Measurements from ENCODE around the gene NOTCH3.

Gene NOTCH3

DNA sequence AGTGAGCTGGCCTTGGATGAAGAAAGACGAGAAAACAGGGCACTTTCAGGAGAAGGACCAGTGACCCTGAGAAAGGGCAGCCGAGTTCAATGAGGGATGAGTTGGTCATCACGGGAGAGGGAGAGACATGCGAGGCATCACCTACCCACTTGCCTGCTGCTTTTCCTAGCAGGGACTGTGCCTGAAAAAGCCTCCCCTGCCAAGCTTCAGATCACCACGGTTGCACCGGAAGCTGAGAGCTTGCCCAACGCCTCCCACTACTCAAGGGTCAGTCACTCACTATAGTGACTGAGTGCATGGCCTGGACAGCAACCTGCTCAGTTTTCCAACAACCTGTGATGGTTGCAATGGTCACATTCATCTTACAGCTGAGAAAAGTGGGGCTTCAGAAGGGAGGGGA lies 44.0 kb upstream of the NOTCH3 start:
- TF ChIP-seq, protein P1, sequence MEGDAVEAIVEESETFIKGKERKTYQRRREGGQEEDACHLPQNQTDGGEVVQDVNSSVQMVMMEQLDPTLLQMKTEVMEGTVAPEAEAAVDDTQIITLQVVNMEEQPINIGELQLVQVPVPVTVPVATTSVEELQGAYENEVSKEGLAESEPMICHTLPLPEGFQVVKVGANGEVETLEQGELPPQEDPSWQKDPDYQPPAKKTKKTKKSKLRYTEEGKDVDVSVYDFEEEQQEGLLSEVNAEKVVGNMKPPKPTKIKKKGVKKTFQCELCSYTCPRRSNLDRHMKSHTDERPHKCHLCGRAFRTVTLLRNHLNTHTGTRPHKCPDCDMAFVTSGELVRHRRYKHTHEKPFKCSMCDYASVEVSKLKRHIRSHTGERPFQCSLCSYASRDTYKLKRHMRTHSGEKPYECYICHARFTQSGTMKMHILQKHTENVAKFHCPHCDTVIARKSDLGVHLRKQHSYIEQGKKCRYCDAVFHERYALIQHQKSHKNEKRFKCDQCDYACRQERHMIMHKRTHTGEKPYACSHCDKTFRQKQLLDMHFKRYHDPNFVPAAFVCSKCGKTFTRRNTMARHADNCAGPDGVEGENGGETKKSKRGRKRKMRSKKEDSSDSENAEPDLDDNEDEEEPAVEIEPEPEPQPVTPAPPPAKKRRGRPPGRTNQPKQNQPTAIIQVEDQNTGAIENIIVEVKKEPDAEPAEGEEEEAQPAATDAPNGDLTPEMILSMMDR (IDR thresholded peaks at IDR 0.05; ENCODE audit: low read length), result no peak
- no peak for TF ChIP-seq EZH2 (IDR thresholded peaks at IDR 0.05; ENCODE audit: borderline replicate concordance, low read length)
- Histone ChIP-seq H3K79me2 (ENCODE audit: insufficient read depth, low read length) (no peaks in the 10 kb centered on the region), H3K4me3 (ENCODE audit: low read depth, low read length, poor library complexity, severe bottlenecking) (no peak overlapping the region), H3F3A (ENCODE audit: insufficient read depth, low read length) (no peaks in the 10 kb centered on the region), H3K9me2 (ENCODE audit: low read depth, low read length) (no peaks in the 10 kb centered on the region), H3K4me2 (ENCODE audit: low read length) (no peak overlapping the region), H4K20me1 (ENCODE audit: insufficient read depth, low read length) (no peaks in the 10 kb centered on the region), H3K27ac (ENCODE audit: low read depth, low read length, poor library complexity, severe bottlenecking) (no peak overlapping the region), H3K9me3 (ENCODE audit: low read length) (no peaks in the 10 kb centered on the region), H3K27me3 (ENCODE audit: insufficient read depth, low read length) (no peaks in the 10 kb centered on the region), H3K9ac (ENCODE audit: low read length) (no peak overlapping the region), H3K36me3 (ENCODE audit: insufficient read depth, low read length) (peaks cover 85% of the 10 kb centered on the region), H3K4me1 (ENCODE audit: insufficient read depth, low read length, severe bottlenecking) (no peaks in the 10 kb centered on the region), H2AFZ (ENCODE audit: low read length) (no peak overlapping the region)

DNA sequence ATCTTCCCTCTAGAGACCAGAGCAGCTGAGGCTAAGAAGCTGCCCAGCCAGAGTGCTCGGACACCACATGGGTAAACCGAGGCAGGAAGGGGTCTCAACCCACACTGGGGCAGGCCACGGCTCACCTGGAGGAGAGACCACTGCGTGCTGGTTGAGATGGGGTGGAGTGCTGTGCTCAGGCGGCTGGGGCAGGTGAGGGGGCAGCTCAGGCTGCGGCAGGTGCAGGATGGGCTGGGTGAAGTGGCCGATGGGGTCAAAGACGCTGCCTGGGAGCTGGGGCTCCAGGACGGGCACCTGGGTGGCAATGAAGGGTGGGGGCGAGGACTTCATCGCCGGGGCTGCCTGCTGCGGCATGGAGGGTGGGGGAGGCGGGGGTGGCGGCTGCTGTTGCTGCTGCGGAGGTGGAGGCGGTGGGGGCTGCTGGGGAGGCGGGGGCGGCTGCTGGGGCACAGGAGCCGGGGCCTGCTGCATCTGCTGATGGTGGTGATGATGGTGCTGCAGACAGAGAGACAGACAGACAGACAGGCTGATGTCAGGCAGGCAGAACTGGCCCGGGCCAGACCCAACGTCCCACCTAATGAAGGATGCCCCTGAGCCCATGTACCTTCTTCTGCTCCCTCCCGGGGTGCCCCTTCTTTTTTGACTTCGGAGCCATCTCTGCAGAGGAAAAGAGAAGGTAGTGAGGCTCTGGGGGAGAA lies 43.5 kb upstream of the NOTCH3 start:
- peaks cover 85% of the 10 kb centered on the region for H3K36me3 ChIP-seq (ENCODE audit: insufficient read depth, low read length)
- H3K4me2 ChIP-seq (ENCODE audit: low read length), result no peak overlapping the region
- H3F3A ChIP-seq (ENCODE audit: insufficient read depth, low read length), result no peaks in the 10 kb centered on the region
- H3K9ac ChIP-seq (ENCODE audit: low read length), result no peak overlapping the region
- H3K4me3 ChIP-seq (ENCODE audit: low read depth, low read length, poor library complexity, severe bottlenecking), result no peak overlapping the region
- H3K9me2 ChIP-seq (ENCODE audit: low read depth, low read length), result no peaks in the 10 kb centered on the region
- H3K79me2 ChIP-seq (ENCODE audit: insufficient read depth, low read length), result no peaks in the 10 kb centered on the region
- no peaks in the 10 kb centered on the region for H3K4me1 ChIP-seq (ENCODE audit: insufficient read depth, low read length, severe bottlenecking)
- TF ChIP-seq, protein P1 (IDR thresholded peaks at IDR 0.05; ENCODE audit: low read length), result no peak
- no peak for TF ChIP-seq EZH2 (IDR thresholded peaks at IDR 0.05; ENCODE audit: borderline replicate concordance, low read length)
- no peaks in the 10 kb centered on the region for H4K20me1 ChIP-seq (ENCODE audit: insufficient read depth, low read length)
- H2AFZ ChIP-seq (ENCODE audit: low read length), result no peak overlapping the region
- no peaks in the 10 kb centered on the region for H3K27me3 ChIP-seq (ENCODE audit: insufficient read depth, low read length)
- H3K27ac ChIP-seq (ENCODE audit: low read depth, low read length, poor library complexity, severe bottlenecking), result no peak overlapping the region
- H3K9me3 ChIP-seq (ENCODE audit: low read length), result no peaks in the 10 kb centered on the region

DNA sequence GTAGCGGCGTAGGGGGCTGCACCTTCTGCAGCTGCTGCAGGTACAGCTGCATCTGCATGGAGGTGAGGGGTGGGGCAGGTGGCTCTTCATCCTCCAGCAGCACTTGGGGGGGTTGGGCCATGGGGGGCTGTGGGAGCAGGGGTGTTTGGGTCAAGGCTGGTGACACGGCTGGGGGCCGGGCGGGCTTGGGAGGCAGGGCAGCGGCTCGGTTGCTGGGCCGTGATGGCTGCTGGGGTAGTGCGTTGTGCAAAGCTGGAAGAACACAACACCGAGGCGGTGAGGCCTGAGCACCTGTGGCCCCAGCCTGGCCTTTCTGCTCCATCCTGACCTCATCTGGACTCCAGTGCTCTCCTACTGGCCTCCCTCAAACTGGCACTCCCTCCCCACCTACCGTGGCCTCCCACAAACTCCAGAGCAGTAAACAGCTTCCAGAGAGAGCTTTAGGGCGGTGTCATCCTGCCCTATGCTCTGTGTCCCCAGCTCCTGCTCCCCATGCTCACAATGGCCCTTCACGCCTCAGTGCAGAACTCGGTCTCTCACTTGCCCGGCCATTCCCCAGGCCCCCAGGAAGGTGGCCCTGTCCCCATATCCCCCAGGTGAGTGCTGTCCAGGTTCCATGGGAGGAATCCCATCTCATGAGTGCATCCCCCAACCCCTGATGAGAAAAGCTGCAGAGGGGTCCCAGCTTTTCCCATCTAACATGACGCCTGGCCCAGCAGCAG lies 42.6 kb upstream of the NOTCH3 start:
- peaks cover 85% of the 10 kb centered on the region for H3K36me3 ChIP-seq (ENCODE audit: insufficient read depth, low read length)
- H3K27me3 ChIP-seq (ENCODE audit: insufficient read depth, low read length), result no peaks in the 10 kb centered on the region
- no peak overlapping the region for H2AFZ ChIP-seq (ENCODE audit: low read length)
- H3K9ac ChIP-seq (ENCODE audit: low read length), result no peak overlapping the region
- TF ChIP-seq, protein P1 (IDR thresholded peaks at IDR 0.05; ENCODE audit: low read length), result no peak
- no peaks in the 10 kb centered on the region for H3K9me2 ChIP-seq (ENCODE audit: low read depth, low read length)
- no peak overlapping the region for H3K27ac ChIP-seq (ENCODE audit: low read depth, low read length, poor library complexity, severe bottlenecking)
- no peaks in the 10 kb centered on the region for H3K79me2 ChIP-seq (ENCODE audit: insufficient read depth, low read length)
- H3K4me2 ChIP-seq (ENCODE audit: low read length), result no peak overlapping the region
- no peaks in the 10 kb centered on the region for H4K20me1 ChIP-seq (ENCODE audit: insufficient read depth, low read length)
- no peak overlapping the region for H3K4me3 ChIP-seq (ENCODE audit: low read depth, low read length, poor library complexity, severe bottlenecking)
- H3K9me3 ChIP-seq (ENCODE audit: low read length), result no peaks in the 10 kb centered on the region
- no peaks in the 10 kb centered on the region for H3K4me1 ChIP-seq (ENCODE audit: insufficient read depth, low read length, severe bottlenecking)
- H3F3A ChIP-seq (ENCODE audit: insufficient read depth, low read length), result no peaks in the 10 kb centered on the region
